Keratinocyte (primary cell): Measurements from ENCODE around the gene CTU1. TPM values are rescaled to one million over a fixed set of nuclear protein-coding genes. Genes with fewer than 3 reads are reported as not detected.

Experiments used
- DNase-seq: peaks from one replicate; pipeline ENCODE4 v3.0.0-alpha.2; 2011; ENCODE audit warnings: low read depth, missing footprints, low spot score
- FAIRE-seq: peaks from 2 replicates; lab custom pipeline; 2011; peaks lifted over from hg19 to GRCh38; lab: Jason Lieb, UNC
- H2AFZ ChIP-seq: 2 replicates; pipeline ENCODE4 v1.6.0; 2012; ENCODE audit warnings: low read length, control low read depth, inconsistent platforms; ENCODE audit not compliant: control insufficient read depth
- H3K27ac ChIP-seq: 2 replicates; pipeline ENCODE4 v1.5.1; 2011; ENCODE audit warnings: low read length; ENCODE audit not compliant: control insufficient read depth, insufficient read depth
- H3K27me3 ChIP-seq: 3 replicates; pipeline ENCODE4 v1.6.0; 2011; ENCODE audit warnings: low read length; ENCODE audit not compliant: control insufficient read depth, insufficient read depth; ENCODE audit errors: extremely low read depth
- H3K36me3 ChIP-seq, 2 experiments: 2 replicates in 1 of 2; 3 replicates in 1 of 2; pipeline ENCODE4 v1.5.1; 2011; ENCODE audit warnings: low read length in 2 of 2, mild to moderate bottlenecking in 1 of 2; ENCODE audit not compliant: control insufficient read depth in 2 of 2, insufficient read depth in 2 of 2; ENCODE audit errors: extremely low read depth in 1 of 2
- H3K4me1 ChIP-seq: 3 replicates; pipeline ENCODE4 v1.5.1; 2011; ENCODE audit warnings: low read length; ENCODE audit not compliant: control insufficient read depth, insufficient read depth; ENCODE audit errors: extremely low read depth
- H3K4me2 ChIP-seq: 3 replicates; pipeline ENCODE4 v1.6.0; 2011; ENCODE audit warnings: low read depth, low read length; ENCODE audit not compliant: control insufficient read depth, insufficient read depth; ENCODE audit errors: extremely low read depth
- H3K4me3 ChIP-seq, 3 experiments: fragments of 200-600 bp in 1 of 3; sonication (generic) in 1 of 3; 2 replicates in 2 of 3; 3 replicates in 1 of 3; pipeline ENCODE4 v1.5.1; 2011 to 2016; ENCODE audit warnings: low read length in 3 of 3, mild to moderate bottlenecking in 3 of 3, control low read depth in 2 of 3, inconsistent platforms in 1 of 3, low read depth in 1 of 3, mixed read lengths in 1 of 3, mixed run types in 1 of 3, moderate library complexity in 1 of 3; ENCODE audit not compliant: control insufficient read depth in 2 of 3, insufficient read depth in 2 of 3; ENCODE audit errors: extremely low read depth in 1 of 3
- H3K79me2 ChIP-seq: 2 replicates; pipeline ENCODE4 v1.6.0; 2012; ENCODE audit warnings: low read length; ENCODE audit not compliant: control insufficient read depth, insufficient read depth
- H3K9ac ChIP-seq: 3 replicates; pipeline ENCODE4 v1.6.0; 2011; ENCODE audit warnings: low read length; ENCODE audit not compliant: control insufficient read depth, insufficient read depth; ENCODE audit errors: extremely low read depth
- H3K9me1 ChIP-seq: 3 replicates; pipeline ENCODE4 v1.6.0; 2011; ENCODE audit warnings: low read length; ENCODE audit not compliant: control insufficient read depth, insufficient read depth; ENCODE audit errors: extremely low read depth
- H3K9me3 ChIP-seq: 2 replicates; pipeline ENCODE4 v1.5.1; 2012; ENCODE audit warnings: low read depth, low read length; ENCODE audit not compliant: control insufficient read depth
- H4K20me1 ChIP-seq: 3 replicates; pipeline ENCODE4 v1.6.0; 2011; ENCODE audit warnings: low read length; ENCODE audit not compliant: control insufficient read depth, insufficient read depth; ENCODE audit errors: extremely low read depth
- EZH2 ChIP-seq: IDR thresholded peaks from one replicate; pipeline ENCODE4 v1.6.1; 2012; ENCODE audit warnings: inconsistent platforms, mild to moderate bottlenecking, low read length, moderate library complexity
- dilution Hi-C: fragments of 300-500 bp; cut with MboI; formaldehyde crosslinking; loops from one replicate; pipeline ENCODE4 v1.7.0; 2020; ENCODE audit warnings: low sequenced_read_pairs; ENCODE audit not compliant: extremely low pct_ligation_motif_present
- polyA plus RNA-seq, 5 experiments: library from polyadenylated mRNA; depleted of rRNA in 3 of 5; stranded (reverse) in 3 of 5; stranded (forward) in 1 of 5; unstranded in 1 of 5; fragments of >200 nt; gene quantifications; 1 replicate in 1 of 5; 2 replicates in 3 of 5; 3 replicates in 1 of 5; pipeline versions ENCODE4 v1.2.1 to v1.2.3, GENCODE V29; 2011 to 2012; ENCODE audit warnings: missing spikeins in 2 of 5, low read depth in 1 of 5, low replicate concordance in 1 of 5
- TF ChIP-seq, protein P1 (sequence below), 3 experiments: IDR thresholded peaks in 1 of 3; conservative IDR thresholded peaks in 1 of 3; optimal IDR thresholded peaks in 1 of 3; 2 replicates in 2 of 3; 3 replicates in 1 of 3; pipeline versions ENCODE3 to v1.5.1; 2011; ENCODE audit warnings: low read length in 3 of 3, mild to moderate bottlenecking in 3 of 3, moderate library complexity in 2 of 3, control low read depth in 1 of 3, inconsistent platforms in 1 of 3; ENCODE audit not compliant: insufficient read depth in 2 of 3; ENCODE audit errors: extremely low read depth in 1 of 3

The CTU1 gene
- polyA plus RNA-seq, 1 donor (not counting 4 experiments of a cell fraction or from before 2014, with no cell fraction given): 1.9 TPM

DNA sequence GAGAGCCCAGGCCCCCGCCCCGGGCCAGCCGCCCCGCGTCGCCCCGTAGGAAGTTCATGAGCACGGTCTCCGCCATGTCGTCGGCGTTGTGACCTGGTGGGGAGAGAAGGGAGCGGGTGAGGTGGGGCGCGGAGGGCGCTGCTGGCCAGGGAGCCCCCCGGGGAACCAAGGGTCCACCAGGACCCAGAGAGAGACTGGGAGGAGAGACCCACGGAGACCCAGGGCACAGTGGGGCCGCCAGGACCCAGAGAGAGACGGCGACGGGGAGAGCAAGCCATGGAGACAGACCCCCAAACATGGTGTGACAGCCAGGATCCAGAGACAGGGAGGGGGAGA lies 9.2 kb downstream of the CTU1 start:
- Histone ChIP-seq H3K9ac (no peak overlapping the region), H3K4me3 (no peak overlapping the region), H4K20me1 (peaks cover 7% of the 10 kb centered on the region), H3K9me1 (peaks cover 5% of the 10 kb centered on the region), H3K9me3 (no peaks in the 10 kb centered on the region), H3K4me2 (no peak overlapping the region), H3K36me3 (peaks cover 13 to 21% of the 10 kb centered on the region in 2 experiments), H3K27ac (no peak overlapping the region), H3K27me3 (no peaks in the 10 kb centered on the region), H2AFZ (no peak overlapping the region), H3K79me2 (peaks cover 25% of the 10 kb centered on the region), H3K4me1 (peaks cover 13% of the 10 kb centered on the region)
- DNase-seq: no peak
- TF ChIP-seq EZH2: no peak
- TF ChIP-seq, protein P1, sequence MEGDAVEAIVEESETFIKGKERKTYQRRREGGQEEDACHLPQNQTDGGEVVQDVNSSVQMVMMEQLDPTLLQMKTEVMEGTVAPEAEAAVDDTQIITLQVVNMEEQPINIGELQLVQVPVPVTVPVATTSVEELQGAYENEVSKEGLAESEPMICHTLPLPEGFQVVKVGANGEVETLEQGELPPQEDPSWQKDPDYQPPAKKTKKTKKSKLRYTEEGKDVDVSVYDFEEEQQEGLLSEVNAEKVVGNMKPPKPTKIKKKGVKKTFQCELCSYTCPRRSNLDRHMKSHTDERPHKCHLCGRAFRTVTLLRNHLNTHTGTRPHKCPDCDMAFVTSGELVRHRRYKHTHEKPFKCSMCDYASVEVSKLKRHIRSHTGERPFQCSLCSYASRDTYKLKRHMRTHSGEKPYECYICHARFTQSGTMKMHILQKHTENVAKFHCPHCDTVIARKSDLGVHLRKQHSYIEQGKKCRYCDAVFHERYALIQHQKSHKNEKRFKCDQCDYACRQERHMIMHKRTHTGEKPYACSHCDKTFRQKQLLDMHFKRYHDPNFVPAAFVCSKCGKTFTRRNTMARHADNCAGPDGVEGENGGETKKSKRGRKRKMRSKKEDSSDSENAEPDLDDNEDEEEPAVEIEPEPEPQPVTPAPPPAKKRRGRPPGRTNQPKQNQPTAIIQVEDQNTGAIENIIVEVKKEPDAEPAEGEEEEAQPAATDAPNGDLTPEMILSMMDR (optimal IDR thresholded peaks at IDR 0.05 in 1 of 3, IDR thresholded peaks at IDR 0.05 in 1 of 3, conservative IDR thresholded peaks at IDR 0.05 in 1 of 3; ENCODE audit: extremely low read depth in 1 of 3, insufficient read depth in 2 of 3, low read length in 3 of 3): no peak
- no peak for FAIRE-seq
- dilution Hi-C loops: no loop called here

DNA sequence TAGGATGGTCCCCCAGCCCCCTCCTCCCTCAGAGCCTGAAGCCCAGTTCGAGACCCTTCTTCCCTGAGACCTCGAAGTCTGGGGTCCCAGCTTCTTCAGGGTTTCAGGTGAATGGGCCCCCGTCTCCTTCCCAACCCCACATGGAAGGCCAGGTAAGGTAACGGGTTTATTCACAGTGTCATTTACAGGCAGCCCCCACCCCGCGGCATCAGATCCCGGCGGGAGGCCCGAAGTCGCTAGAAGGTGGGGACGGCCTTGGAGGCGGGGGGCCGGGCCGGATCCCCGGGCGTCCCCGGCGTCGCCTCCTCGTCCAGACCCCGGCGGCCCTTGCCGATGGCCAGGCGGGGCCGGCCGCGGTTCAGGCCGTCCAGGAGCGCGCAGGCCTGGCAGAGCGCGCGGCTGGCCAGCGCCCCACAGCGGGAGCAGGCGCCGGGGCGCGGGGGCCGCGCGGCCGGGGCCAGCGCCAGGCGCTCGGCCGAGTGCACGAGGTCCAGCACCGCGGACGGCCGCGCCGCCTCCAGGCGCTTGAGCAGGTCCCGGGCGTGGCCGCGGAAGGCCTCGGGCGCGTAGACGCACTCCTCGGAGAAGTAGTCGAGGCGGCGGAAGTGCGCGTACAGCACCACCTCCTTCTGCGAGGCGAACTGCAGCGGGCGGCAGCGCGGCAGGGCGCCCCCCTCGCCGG lies 9.7 kb downstream of the CTU1 start:
- dilution Hi-C loops: no loop called here
- TF ChIP-seq EZH2: no peak
- TF ChIP-seq, protein P1 (optimal IDR thresholded peaks at IDR 0.05 in 1 of 3, IDR thresholded peaks at IDR 0.05 in 1 of 3, conservative IDR thresholded peaks at IDR 0.05 in 1 of 3; ENCODE audit: extremely low read depth in 1 of 3, insufficient read depth in 2 of 3, low read length in 3 of 3): no peak
- H4K20me1 ChIP-seq: peaks cover 7% of the 10 kb centered on the region
- no peak overlapping the region for H3K27ac ChIP-seq
- no peak overlapping the region for H3K4me2 ChIP-seq
- H3K36me3 ChIP-seq: peaks cover 10 to 17% of the 10 kb centered on the region in 2 experiments
- DNase-seq (no peak), FAIRE-seq (no peak)
- no peak overlapping the region for H2AFZ ChIP-seq
- no peak overlapping the region for H3K9ac ChIP-seq
- H3K4me3 ChIP-seq: no peak overlapping the region
- no peaks in the 10 kb centered on the region for H3K27me3 ChIP-seq
- H3K9me3 ChIP-seq: no peaks in the 10 kb centered on the region
- peaks cover 13% of the 10 kb centered on the region for H3K4me1 ChIP-seq
- H3K79me2 ChIP-seq: peaks cover 20% of the 10 kb centered on the region
- peaks cover 5% of the 10 kb centered on the region for H3K9me1 ChIP-seq
